Measurements from ENCODE around the gene ITGAD. TPM values are rescaled to one million over a fixed set of nuclear protein-coding genes. Genes with fewer than 3 reads are reported as not detected.

ITGAD gene
- total and polyA plus RNA-seq, 2 of the 13 experiments (the other 11 are each of a cell fraction or from before 2014, with no cell fraction given) = not detected

DNA sequence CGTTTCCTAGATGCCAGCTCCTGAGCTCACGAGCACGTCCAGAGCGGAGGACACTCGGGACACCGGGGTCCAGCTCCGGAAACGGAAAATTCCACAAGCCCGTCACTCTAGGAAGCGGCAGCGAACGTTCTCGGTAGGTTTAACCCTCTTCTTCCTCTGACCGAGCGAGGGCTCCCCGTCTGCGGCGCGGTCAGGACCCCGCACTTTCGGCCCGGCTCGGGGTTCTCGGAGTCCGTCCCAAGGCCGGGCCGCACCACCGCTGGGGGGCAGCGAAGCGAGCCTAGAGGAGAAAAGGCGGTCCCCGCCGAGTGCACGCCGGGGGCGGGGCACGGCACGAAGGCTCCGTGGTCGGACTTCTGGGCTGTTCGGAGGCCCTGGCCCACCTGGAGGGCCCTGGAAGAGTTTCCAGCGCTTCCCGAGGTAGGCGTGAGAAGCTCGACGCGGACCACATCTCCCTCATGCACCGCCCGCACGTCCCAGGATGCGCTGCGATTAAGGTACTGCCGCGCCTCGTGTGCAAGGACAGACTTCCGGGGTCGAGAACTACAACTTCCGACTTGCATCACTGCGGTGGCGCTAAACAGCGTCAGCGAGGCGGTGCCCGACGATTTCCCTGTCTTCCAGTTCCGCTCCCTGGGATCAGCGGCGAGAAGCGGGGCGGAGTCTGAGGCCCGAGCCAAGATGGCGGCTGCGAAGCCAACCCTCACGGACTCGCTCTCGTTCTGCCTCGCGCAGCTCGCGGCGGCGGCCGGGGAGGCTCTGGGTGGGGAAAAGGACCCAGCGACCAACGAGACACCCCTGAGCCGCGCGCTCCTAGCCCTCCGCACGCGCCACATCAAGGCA is 65.9 kb downstream of the ITGAD start, which contains the start of gene ARMC5 (continued):
- TF ChIP-seq PRDM15 (CRISPR knock-in tag; IDR thresholded peaks at IDR 0.05) (peak; percentile 47), KDM5A (IDR thresholded peaks at IDR 0.05; ENCODE audit: borderline replicate concordance, low read length) (peak; percentile 28; the same call in 1 of the 2 replicates), ZSCAN9 (CRISPR knock-in tag; IDR thresholded peaks at IDR 0.05; ENCODE audit: borderline replicate concordance) (peak; percentile 47; the same call in 1 of the 2 replicates), SRSF9 (IDR thresholded peaks at IDR 0.05; ENCODE audit: borderline replicate concordance, insufficient read depth, low read depth, low read length, poor library complexity, severe bottlenecking) (no peak), NRL (CRISPR knock-in tag; IDR thresholded peaks at IDR 0.05; ENCODE audit: borderline replicate concordance) (peak; percentile 45), KDM1A (CRISPR knock-in tag; IDR thresholded peaks at IDR 0.05) (no peak), BHLHE40 (IDR thresholded peaks at IDR 0.05; ENCODE audit: low read length) (no peak), ZNF232 (CRISPR knock-in tag; IDR thresholded peaks at IDR 0.05; ENCODE audit: borderline replicate concordance) (peak; percentile 97), SP5 (CRISPR knock-in tag; IDR thresholded peaks at IDR 0.05; ENCODE audit: borderline replicate concordance, low read depth) (peak; percentile 48), ZNF639 (CRISPR knock-in tag; conservative IDR thresholded peaks at IDR 0.05) (peak; percentile 90; the same call in 1 of the 2 replicates), ZBTB21 (CRISPR knock-in tag; IDR thresholded peaks at IDR 0.05) (peak; percentile 98), IKZF4 (CRISPR knock-in tag; IDR thresholded peaks at IDR 0.05; ENCODE audit: borderline replicate concordance, low read depth, not compliant biosample characterization) (no peak), SIN3B (IDR thresholded peaks at IDR 0.05; ENCODE audit: low read length) (no peak), EHMT2 (IDR thresholded peaks at IDR 0.05; ENCODE audit: borderline replicate concordance, low read depth, low read length) (no peak), ZNF703 (CRISPR knock-in tag; IDR thresholded peaks at IDR 0.05; ENCODE audit: borderline replicate concordance) (peak; percentile 85), MEF2D (CRISPR knock-in tag; IDR thresholded peaks at IDR 0.05) (peak; percentile 93), ZNF710 (CRISPR knock-in tag; IDR thresholded peaks at IDR 0.05; ENCODE audit: borderline replicate concordance) (peak; percentile 62; the same call in 1 of the 2 replicates)
- TF ChIP-seq, protein P1, sequence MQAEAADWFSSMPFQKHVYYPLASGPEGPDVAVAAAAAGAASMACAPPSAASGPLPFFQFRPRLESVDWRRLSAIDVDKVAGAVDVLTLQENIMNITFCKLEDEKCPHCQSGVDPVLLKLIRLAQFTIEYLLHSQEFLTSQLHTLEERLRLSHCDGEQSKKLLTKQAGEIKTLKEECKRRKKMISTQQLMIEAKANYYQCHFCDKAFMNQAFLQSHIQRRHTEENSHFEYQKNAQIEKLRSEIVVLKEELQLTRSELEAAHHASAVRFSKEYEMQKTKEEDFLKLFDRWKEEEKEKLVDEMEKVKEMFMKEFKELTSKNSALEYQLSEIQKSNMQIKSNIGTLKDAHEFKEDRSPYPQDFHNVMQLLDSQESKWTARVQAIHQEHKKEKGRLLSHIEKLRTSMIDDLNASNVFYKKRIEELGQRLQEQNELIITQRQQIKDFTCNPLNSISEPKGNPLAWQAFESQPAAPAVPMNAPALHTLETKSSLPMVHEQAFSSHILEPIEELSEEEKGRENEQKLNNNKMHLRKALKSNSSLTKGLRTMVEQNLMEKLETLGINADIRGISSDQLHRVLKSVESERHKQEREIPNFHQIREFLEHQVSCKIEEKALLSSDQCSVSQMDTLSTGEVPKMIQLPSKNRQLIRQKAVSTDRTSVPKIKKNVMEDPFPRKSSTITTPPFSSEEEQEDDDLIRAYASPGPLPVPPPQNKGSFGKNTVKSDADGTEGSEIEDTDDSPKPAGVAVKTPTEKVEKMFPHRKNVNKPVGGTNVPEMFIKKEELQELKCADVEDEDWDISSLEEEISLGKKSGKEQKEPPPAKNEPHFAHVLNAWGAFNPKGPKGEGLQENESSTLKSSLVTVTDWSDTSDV (CRISPR knock-in tag; IDR thresholded peaks at IDR 0.05) = peak; percentile 58; the same call in 1 of the 2 replicates

All from HepG2 (cell line).